ENCODE results near the gene AS3MT.
"Not testable (repeated sequence)": the region's sequence is repeated elsewhere in the genome, so short reads cannot be mapped to it uniquely, and the experiment has no call there.

Gene AS3MT

GRCh38 chr10:102923601-102924000 lies 54.3 kb downstream of the AS3MT start:
- no peak for DNase-seq

GRCh38 chr10:102926842-102927241 lies 57.6 kb downstream of the AS3MT start:
- DNase-seq, result no peak

GRCh38 chr10:102927311-102928010 lies 58.2 kb downstream of the AS3MT start:
- no peak for DNase-seq

GRCh38 chr10:102928442-102928841 lies 59.2 kb downstream of the AS3MT start:
- DNase-seq, result not testable (repeated sequence)

- DNase-seq, result no peak
These were observed 61.5 kb downstream of the AS3MT start for GRCh38 chr10:102930720-102931119.

- DNase-seq, result no peak
These were observed 62.4 kb downstream of the AS3MT start for GRCh38 chr10:102931643-102932042.

- no peak for DNase-seq
These were observed 66.2 kb downstream of the AS3MT start for GRCh38 chr10:102935505-102935904.

GRCh38 chr10:102935939-102936605 lies 66.8 kb downstream of the AS3MT start:
- DNase-seq, result peak; percentile 22

- no peak for DNase-seq
These were observed 72.1 kb downstream of the AS3MT start for GRCh38 chr10:102941401-102941800.

GRCh38 chr10:102945449-102945848 lies 76.2 kb downstream of the AS3MT start:
- no peak for DNase-seq

- no peak for DNase-seq
These were observed 76.7 kb downstream of the AS3MT start for GRCh38 chr10:102945962-102946361.

GRCh38 chr10:102946992-102947391 lies 77.7 kb downstream of the AS3MT start:
- DNase-seq, result no peak

- no peak for DNase-seq
These were observed 78.9 kb downstream of the AS3MT start for GRCh38 chr10:102948176-102948575.

GRCh38 chr10:102948786-102949185 lies 79.5 kb downstream of the AS3MT start:
- DNase-seq, result no peak

- DNase-seq, result no peak
These were observed 80.6 kb downstream of the AS3MT start for GRCh38 chr10:102949916-102950315.

GRCh38 chr10:102951316-102951715 lies 82.0 kb downstream of the AS3MT start:
- no peak for DNase-seq

All from activated naive CD4-positive, alpha-beta T cell treated with Interleukin-2 at 50 U/mL for 16 hours (primary cell).